Calu3 (cell line): ENCODE results near the gene SSTR3. TPM values are rescaled to one million over a fixed set of nuclear protein-coding genes. Genes with fewer than 3 reads are reported as not detected.

ENCODE experiments used
- BruUV-seq: library from RNA; stranded (reverse); fragments of 400-500 nt; replicated peaks from 2 replicates; lab custom pipeline; 2021; lab: Mats Ljungman, UMichigan
- CTCF ChIA-PET: fragments of 300-600 bp; sonication (Branson Sonifier 250); formaldehyde crosslinking; loops from one replicate; lab custom pipeline; 2022; ENCODE audit warnings: antibody characterized with exemption; lab: Charles Lee
- DNase-seq: peaks from one replicate; pipeline ENCODE4 v3.0.0; 2022
- H3K27ac Mint-ChIP-seq: one replicate; pipeline ENCODE4 v1.8.0; 2022; ENCODE audit warnings: mixed read lengths; ENCODE audit not compliant: unreplicated experiment
- H3K27me3 Mint-ChIP-seq: one replicate; pipeline ENCODE4 v1.8.0; 2022; ENCODE audit warnings: mixed read lengths; ENCODE audit not compliant: unreplicated experiment
- H3K36me3 Mint-ChIP-seq: one replicate; pipeline ENCODE4 v1.8.0; 2022; ENCODE audit warnings: mild to moderate bottlenecking, moderate library complexity, mixed read lengths; ENCODE audit not compliant: insufficient read depth, unreplicated experiment
- H3K4me1 Mint-ChIP-seq: one replicate; pipeline ENCODE4 v1.8.0; 2022; ENCODE audit warnings: mild to moderate bottlenecking, low read depth, mixed read lengths; ENCODE audit not compliant: unreplicated experiment
- H3K4me3 Mint-ChIP-seq: one replicate; pipeline ENCODE4 v1.8.0; 2022; ENCODE audit warnings: mild to moderate bottlenecking, low read depth, moderate library complexity, mixed read lengths; ENCODE audit not compliant: unreplicated experiment
- H3K9me3 Mint-ChIP-seq: one replicate; pipeline ENCODE4 v1.8.0; 2022; ENCODE audit warnings: low read depth, mixed read lengths; ENCODE audit not compliant: unreplicated experiment
- intact Hi-C: fragments of 100-400 bp; cut with micrococcal nuclease; formaldehyde crosslinking; loops from one replicate; pipeline ENCODE4 v1.10.0; 2022; ENCODE audit not compliant: unreplicated experiment
- total RNA-seq: library from RNA; stranded (reverse); gene quantifications from 2 replicates; pipeline ENCODE4 v1.2.3, GENCODE V29; 2022
- TF ChIP-seq, protein P1 (sequence below): fragments of 200-600 bp; IDR thresholded peaks from one replicate; pipeline ENCODE4 v1.8.0; 2022; ENCODE audit warnings: antibody characterized with exemption; ENCODE audit not compliant: unreplicated experiment

SSTR3 gene
- total RNA-seq, 1 experiment from 2014 or later = not detected

DNA sequence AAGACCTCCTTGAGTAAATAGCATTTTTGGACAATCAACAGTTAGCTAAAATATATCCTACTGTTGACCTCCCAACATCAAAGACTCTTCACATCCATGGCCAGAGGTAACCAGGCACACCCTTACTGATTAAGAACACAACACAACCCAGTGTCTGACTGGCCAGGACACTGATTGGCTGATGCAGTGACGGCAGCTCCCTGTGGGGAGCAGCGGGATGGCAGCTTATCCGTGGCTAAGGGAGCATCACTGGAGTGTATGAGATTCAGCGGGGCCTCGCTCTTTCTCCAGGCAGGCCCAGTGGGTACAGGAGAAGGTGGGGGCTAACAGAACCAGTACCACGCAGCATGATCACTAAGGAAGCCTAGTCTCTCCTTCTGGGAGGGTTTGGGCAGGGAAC, 52.2 kb downstream of the SSTR3 start:
- no peak for DNase-seq
- no TSS peak for BruUV-seq
- intact Hi-C loops = loop anchor here (10.0 kb wide), 1 partner anchor 95 kb away; no protein-coding TSS in a partner anchor
- CTCF ChIA-PET = no interaction called here
- Mint-ChIP-seq H3K27ac (no peak overlapping the region), H3K4me1 (peaks cover 6% of the 10 kb centered on the region), H3K36me3 (peaks cover 5% of the 10 kb centered on the region), H3K9me3 (no peaks in the 10 kb centered on the region), H3K27me3 (peaks cover 61% of the 10 kb centered on the region), H3K4me3 (no peak overlapping the region)
- TF ChIP-seq, protein P1, sequence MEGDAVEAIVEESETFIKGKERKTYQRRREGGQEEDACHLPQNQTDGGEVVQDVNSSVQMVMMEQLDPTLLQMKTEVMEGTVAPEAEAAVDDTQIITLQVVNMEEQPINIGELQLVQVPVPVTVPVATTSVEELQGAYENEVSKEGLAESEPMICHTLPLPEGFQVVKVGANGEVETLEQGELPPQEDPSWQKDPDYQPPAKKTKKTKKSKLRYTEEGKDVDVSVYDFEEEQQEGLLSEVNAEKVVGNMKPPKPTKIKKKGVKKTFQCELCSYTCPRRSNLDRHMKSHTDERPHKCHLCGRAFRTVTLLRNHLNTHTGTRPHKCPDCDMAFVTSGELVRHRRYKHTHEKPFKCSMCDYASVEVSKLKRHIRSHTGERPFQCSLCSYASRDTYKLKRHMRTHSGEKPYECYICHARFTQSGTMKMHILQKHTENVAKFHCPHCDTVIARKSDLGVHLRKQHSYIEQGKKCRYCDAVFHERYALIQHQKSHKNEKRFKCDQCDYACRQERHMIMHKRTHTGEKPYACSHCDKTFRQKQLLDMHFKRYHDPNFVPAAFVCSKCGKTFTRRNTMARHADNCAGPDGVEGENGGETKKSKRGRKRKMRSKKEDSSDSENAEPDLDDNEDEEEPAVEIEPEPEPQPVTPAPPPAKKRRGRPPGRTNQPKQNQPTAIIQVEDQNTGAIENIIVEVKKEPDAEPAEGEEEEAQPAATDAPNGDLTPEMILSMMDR = no peak

DNA sequence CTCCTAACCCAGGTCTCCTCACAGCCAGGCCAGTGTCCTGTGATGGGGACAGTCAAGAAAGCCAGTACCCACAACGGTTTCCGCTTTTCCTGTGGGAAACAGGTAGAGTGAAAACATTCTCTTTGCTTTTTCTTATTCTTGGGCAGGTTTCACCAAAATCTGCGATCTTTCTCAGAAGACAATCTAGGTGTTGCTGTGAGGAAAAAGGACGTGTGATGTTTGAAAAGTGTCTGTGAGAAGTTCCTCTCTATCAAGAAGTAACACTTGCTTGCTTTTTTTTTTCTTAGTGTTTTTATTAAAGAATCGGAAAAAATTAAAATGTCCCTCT, 53.4 kb downstream of the SSTR3 start:
- H3K27me3 Mint-ChIP-seq = peaks cover 61% of the 10 kb centered on the region
- TF ChIP-seq, protein P1 = no peak
- H3K9me3 Mint-ChIP-seq = no peaks in the 10 kb centered on the region
- no peak overlapping the region for H3K27ac Mint-ChIP-seq
- peaks cover 8% of the 10 kb centered on the region for H3K4me1 Mint-ChIP-seq
- CTCF ChIA-PET = no interaction called here
- no TSS peak for BruUV-seq
- peaks cover 5% of the 10 kb centered on the region for H3K36me3 Mint-ChIP-seq
- intact Hi-C loops = no loop called here
- DNase-seq = no peak
- no peak overlapping the region for H3K4me3 Mint-ChIP-seq

DNA sequence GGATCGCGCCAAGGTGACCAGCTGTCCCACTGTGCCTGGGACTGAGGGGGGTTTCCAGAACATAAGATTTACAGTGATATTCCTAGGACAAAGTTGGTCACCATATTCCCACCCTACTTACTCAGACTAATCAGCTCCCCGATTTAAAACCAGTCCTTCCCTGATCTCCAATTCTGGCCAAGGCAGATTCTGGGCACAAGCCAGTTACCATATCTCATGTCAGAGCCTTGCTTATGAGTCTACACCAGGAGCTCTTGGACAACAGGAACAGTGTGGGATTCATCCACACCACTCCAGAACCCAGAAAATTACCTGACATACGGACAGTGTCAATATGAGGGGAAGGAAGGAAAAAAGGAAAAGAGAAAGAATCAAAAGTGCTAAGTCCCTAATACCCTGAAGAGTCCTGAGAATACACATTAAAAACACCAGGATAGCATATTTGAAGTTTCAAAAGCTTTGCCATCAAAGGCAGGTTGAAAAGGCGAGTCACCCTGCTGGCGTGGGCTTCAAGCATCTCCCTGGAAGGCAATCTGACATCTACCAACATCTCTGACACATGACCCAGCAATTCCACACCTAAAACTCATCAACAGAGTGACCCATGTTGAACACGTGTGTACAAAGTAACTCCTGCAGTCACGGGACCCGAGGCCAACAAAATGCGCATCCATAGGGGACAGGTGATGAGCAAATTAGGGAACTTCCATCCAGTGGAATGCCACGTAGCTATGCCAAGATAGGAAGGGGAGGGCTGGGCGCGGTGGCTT, 54.6 kb downstream of the SSTR3 start:
- H3K9me3 Mint-ChIP-seq = no peaks in the 10 kb centered on the region
- DNase-seq = no peak
- peaks cover 57% of the 10 kb centered on the region for H3K27me3 Mint-ChIP-seq
- CTCF ChIA-PET = interaction anchor here (1.0 kb wide), 1 partner anchor 32 kb away, joined by 5 read pairs; no protein-coding TSS in a partner anchor
- TF ChIP-seq, protein P1 = no peak
- peaks cover 5% of the 10 kb centered on the region for H3K36me3 Mint-ChIP-seq
- H3K27ac Mint-ChIP-seq = no peak overlapping the region
- intact Hi-C loops = no loop called here
- no peak overlapping the region for H3K4me3 Mint-ChIP-seq
- H3K4me1 Mint-ChIP-seq = peaks cover 8% of the 10 kb centered on the region
- BruUV-seq = no TSS peak

DNA sequence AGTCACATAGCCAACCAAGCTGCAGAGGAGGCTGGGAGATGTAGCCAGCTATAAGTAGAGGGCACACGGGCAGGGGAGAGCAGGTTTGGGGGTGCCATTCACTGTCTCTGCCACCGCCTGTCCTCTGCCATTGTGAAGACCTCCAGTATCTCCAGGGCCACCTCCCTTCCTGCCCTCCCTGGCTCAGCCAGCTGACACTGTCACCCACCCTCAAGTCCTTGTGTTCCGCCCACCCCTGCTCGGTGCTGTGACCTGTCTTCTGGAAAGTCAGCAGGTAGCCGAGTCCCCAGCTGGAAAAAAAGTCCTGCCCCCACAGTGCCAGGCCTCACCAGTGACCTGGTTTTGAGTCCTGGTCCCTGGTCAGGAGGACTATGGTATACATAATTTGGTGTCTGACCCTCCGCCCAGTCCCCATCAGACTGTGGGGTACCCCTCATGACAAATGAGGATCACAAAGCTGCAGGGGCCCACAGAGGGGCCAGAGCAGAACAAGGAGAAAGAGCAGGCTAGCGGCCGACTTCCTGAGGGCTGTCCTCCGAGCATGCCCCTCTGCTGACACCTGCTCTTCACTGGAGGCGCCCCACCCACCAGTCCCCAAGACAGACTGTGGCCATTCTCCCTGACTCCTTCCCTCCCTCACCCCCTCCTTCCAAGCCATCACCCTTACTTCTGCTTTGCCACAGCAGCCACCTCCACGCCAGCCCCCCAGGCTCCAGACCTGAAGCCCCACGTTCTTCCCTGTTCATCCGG, 55.4 kb downstream of the SSTR3 start:
- Mint-ChIP-seq H3K9me3 (no peaks in the 10 kb centered on the region), H3K4me3 (no peak overlapping the region), H3K27me3 (peaks cover 60% of the 10 kb centered on the region), H3K27ac (no peak overlapping the region), H3K4me1 (peaks cover 8% of the 10 kb centered on the region), H3K36me3 (peaks cover 5% of the 10 kb centered on the region)
- DNase-seq = no peak
- CTCF ChIA-PET = interaction anchor here (1.0 kb wide), 2 partner anchors 31 to 43 kb away, joined by 3 to 5 read pairs; no protein-coding TSS in a partner anchor
- TF ChIP-seq, protein P1 = no peak
- intact Hi-C loops = no loop called here
- BruUV-seq = no TSS peak
